HepG2 (cell line): ENCODE results near the gene HDLBP. TPM values are rescaled to one million over a fixed set of nuclear protein-coding genes. Genes with fewer than 3 reads are reported as not detected.

ENCODE experiments used
- ATAD3A ChIP-seq: sonication (generic); formaldehyde crosslinking; IDR thresholded peaks from 2 replicates; pipeline ENCODE4 v1.4.0; 2020; ENCODE audit warnings: missing genetic modification reagents
- ELF4 ChIP-seq: sonication (generic); formaldehyde crosslinking; IDR thresholded peaks from 2 replicates; pipeline ENCODE4 v1.5.0; 2020; ENCODE audit warnings: missing genetic modification reagents, mild to moderate bottlenecking, moderate library complexity, borderline replicate concordance
- GABPA ChIP-seq, 2 experiments: IDR thresholded peaks; 2 replicates each; pipeline ENCODE4 v1.6.1; 2011 to 2016; ENCODE audit warnings: low read depth in 2 of 2, low read length in 1 of 2, missing biosample characterization in 1 of 2, missing genetic modification characterization in 1 of 2
- GLI4 ChIP-seq: sonication (generic); formaldehyde crosslinking; IDR thresholded peaks from 2 replicates; pipeline ENCODE4 v1.5.1; 2020; ENCODE audit warnings: missing genetic modification reagents, mild to moderate bottlenecking, moderate library complexity, borderline replicate concordance
- HNRNPH1 ChIP-seq: fragments of 200-400 bp; formaldehyde crosslinking; optimal IDR thresholded peaks from 2 replicates; pipeline ENCODE3; 2017; ENCODE audit warnings: mild to moderate bottlenecking, low read depth, low read length
- KDM5A ChIP-seq: fragments of 200-600 bp; sonication (generic); IDR thresholded peaks from 2 replicates; pipeline ENCODE4 v1.7.0; 2018; ENCODE audit warnings: antibody characterized with exemption, mild to moderate bottlenecking, low read length, borderline replicate concordance
- MAF1 ChIP-seq: sonication (generic); formaldehyde crosslinking; IDR thresholded peaks from 2 replicates; pipeline ENCODE4 v1.5.0; 2020; ENCODE audit warnings: missing genetic modification reagents, borderline replicate concordance
- ZKSCAN1 ChIP-seq: fragments of 150-350 bp; IDR thresholded peaks from 2 replicates; pipeline ENCODE4 v1.6.1; 2014; ENCODE audit warnings: low read length
- ZNF10 ChIP-seq: sonication (generic); formaldehyde crosslinking; IDR thresholded peaks from 2 replicates; pipeline ENCODE4 v1.4.0; 2020; ENCODE audit warnings: mild to moderate bottlenecking, low read depth, missing genetic modification reagents, borderline replicate concordance
- ZNF180 ChIP-seq: sonication (generic); formaldehyde crosslinking; IDR thresholded peaks from 2 replicates; pipeline ENCODE4 v1.4.0; 2020; ENCODE audit warnings: low read depth, missing genetic modification reagents, borderline replicate concordance
- ZNF30 ChIP-seq: sonication (generic); formaldehyde crosslinking; IDR thresholded peaks from 2 replicates; pipeline ENCODE4 v1.5.0; 2020; ENCODE audit warnings: mild to moderate bottlenecking, missing genetic modification reagents
- ZNF451 ChIP-seq: sonication (generic); formaldehyde crosslinking; IDR thresholded peaks from 2 replicates; pipeline ENCODE4 v1.5.0; 2020; ENCODE audit warnings: mild to moderate bottlenecking, missing genetic modification reagents
- ZNF468 ChIP-seq: sonication (generic); formaldehyde crosslinking; IDR thresholded peaks from 2 replicates; pipeline ENCODE4 v1.8.0; 2022; ENCODE audit warnings: mild to moderate bottlenecking, moderate library complexity, missing genetic modification reagents
- ZNF749 ChIP-seq: sonication (generic); formaldehyde crosslinking; IDR thresholded peaks from 2 replicates; pipeline ENCODE4 v1.8.0; 2022; ENCODE audit warnings: mild to moderate bottlenecking, missing genetic modification reagents, moderate library complexity, borderline replicate concordance
- polyA plus RNA-seq, 8 experiments: library from polyadenylated mRNA; depleted of rRNA in 3 of 8; stranded (reverse) in 7 of 8; unstranded in 1 of 8; fragments of >200 nt; fragmentation: Illumina TruSeq in 4 of 8; extraction: Trizol in 4 of 8; gene quantifications; 2 replicates each; pipeline versions ENCODE4 v1.2.1 to v1.2.3, GENCODE V29; 2011 to 2016; ENCODE audit warnings: low read depth in 4 of 8, missing spikeins in 1 of 8, mixed read lengths in 1 of 8; ENCODE audit not compliant: insufficient read depth in 1 of 8
- total RNA-seq, 5 experiments: library from RNA; depleted of rRNA; stranded (reverse); fragments of >200 nt; fragmentation: Illumina TruSeq; extraction: Trizol; gene quantifications; 2 replicates each; pipeline ENCODE4 v1.2.3, GENCODE V29; 2016; ENCODE audit warnings: low read depth in 1 of 5
- TF ChIP-seq, protein P1 (sequence below): sonication (generic); formaldehyde crosslinking; IDR thresholded peaks from 2 replicates; pipeline ENCODE4 v1.4.0; 2020; ENCODE audit warnings: missing genetic modification reagents, mild to moderate bottlenecking, borderline replicate concordance
- TF ChIP-seq, protein P2 (sequence below): sonication (generic); formaldehyde crosslinking; IDR thresholded peaks from 2 replicates; pipeline ENCODE4 v1.8.1; 2022; ENCODE audit warnings: low read depth, mild to moderate bottlenecking, missing genetic modification reagents
- TF ChIP-seq, protein P3 (sequence below): sonication (generic); formaldehyde crosslinking; IDR thresholded peaks from 2 replicates; pipeline ENCODE4 v1.4.0; 2020; ENCODE audit warnings: missing genetic modification reagents, mild to moderate bottlenecking, borderline replicate concordance
- TF ChIP-seq, protein P4 (sequence below): sonication (generic); formaldehyde crosslinking; IDR thresholded peaks from 2 replicates; pipeline ENCODE4 v1.5.0; 2020; ENCODE audit warnings: missing genetic modification reagents, mild to moderate bottlenecking, borderline replicate concordance

HDLBP gene
- total and polyA plus RNA-seq, 2 of the 13 experiments (the other 11 are each of a cell fraction or from before 2014, with no cell fraction given), result 464 to 707 TPM

DNA sequence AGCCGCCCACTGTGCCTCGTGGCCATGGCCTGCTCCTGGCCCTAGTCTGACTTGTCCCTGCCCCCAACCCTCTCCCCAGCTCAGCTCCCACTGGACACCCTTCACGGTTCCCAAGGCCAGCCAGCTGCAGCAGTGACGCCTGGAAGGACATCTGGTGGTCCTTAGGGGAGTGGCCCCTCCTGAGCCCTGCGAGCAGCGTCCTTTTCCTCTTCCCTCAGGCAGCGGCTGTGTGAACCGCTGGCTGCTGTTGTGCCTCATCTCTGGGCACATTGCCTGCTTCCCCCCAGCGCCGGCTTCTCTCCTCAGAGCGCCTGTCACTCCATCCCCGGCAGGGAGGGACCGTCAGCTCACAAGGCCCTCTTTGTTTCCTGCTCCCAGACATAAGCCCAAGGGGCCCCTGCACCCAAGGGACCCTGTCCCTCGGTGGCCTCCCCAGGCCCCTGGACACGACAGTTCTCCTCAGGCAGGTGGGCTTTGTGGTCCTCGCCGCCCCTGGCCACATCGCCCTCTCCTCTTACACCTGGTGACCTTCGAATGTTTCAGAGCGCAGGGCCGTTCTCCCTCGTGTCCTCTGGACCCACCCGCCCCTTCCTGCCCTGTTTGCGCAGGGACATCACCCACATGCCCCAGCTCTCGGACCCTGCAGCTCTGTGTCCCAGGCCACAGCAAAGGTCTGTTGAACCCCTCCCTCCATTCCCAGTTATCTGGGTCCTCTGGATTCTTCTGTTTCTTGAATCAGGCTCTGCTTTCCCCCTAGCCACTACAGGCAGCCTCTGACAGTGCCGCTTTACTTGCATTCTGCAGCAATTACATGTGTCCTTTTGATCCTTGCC is 91.2 kb downstream of the HDLBP start (continued):
- TF ChIP-seq, protein P1, sequence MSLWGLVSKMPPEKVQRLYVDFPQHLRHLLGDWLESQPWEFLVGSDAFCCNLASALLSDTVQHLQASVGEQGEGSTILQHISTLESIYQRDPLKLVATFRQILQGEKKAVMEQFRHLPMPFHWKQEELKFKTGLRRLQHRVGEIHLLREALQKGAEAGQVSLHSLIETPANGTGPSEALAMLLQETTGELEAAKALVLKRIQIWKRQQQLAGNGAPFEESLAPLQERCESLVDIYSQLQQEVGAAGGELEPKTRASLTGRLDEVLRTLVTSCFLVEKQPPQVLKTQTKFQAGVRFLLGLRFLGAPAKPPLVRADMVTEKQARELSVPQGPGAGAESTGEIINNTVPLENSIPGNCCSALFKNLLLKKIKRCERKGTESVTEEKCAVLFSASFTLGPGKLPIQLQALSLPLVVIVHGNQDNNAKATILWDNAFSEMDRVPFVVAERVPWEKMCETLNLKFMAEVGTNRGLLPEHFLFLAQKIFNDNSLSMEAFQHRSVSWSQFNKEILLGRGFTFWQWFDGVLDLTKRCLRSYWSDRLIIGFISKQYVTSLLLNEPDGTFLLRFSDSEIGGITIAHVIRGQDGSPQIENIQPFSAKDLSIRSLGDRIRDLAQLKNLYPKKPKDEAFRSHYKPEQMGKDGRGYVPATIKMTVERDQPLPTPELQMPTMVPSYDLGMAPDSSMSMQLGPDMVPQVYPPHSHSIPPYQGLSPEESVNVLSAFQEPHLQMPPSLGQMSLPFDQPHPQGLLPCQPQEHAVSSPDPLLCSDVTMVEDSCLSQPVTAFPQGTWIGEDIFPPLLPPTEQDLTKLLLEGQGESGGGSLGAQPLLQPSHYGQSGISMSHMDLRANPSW (CRISPR knock-in tag), result no peak; the same call in 1 of the 2 replicates
- TF ChIP-seq ELF4 (CRISPR knock-in tag) (no peak), HNRNPH1 (no peak), ZNF10 (CRISPR knock-in tag) (no peak), GLI4 (CRISPR knock-in tag) (peak; percentile 43; the same call in 1 of the 2 replicates), ZNF749 (CRISPR knock-in tag) (no peak), ZKSCAN1 (no peak), MAF1 (CRISPR knock-in tag) (peak; percentile 67; the same call in 1 of the 2 replicates), ATAD3A (CRISPR knock-in tag) (no peak), GABPA (IDR thresholded peaks at IDR 0.05; ENCODE audit: low read depth, low read length) (no peak), GABPA (CRISPR knock-in tag; IDR thresholded peaks at IDR 0.05; ENCODE audit: low read depth) (peak; percentile 34; the same call in 1 of the 2 replicates), ZNF180 (CRISPR knock-in tag) (no peak), KDM5A (no peak; the same call in 1 of the 2 replicates), ZNF468 (no peak), ZNF451 (0 out of 2 replicates have a peak, but pooled peaks have one; percentile 7), ZNF30 (CRISPR knock-in tag) (no peak; the same call in 1 of the 2 replicates)
- TF ChIP-seq, protein P2, sequence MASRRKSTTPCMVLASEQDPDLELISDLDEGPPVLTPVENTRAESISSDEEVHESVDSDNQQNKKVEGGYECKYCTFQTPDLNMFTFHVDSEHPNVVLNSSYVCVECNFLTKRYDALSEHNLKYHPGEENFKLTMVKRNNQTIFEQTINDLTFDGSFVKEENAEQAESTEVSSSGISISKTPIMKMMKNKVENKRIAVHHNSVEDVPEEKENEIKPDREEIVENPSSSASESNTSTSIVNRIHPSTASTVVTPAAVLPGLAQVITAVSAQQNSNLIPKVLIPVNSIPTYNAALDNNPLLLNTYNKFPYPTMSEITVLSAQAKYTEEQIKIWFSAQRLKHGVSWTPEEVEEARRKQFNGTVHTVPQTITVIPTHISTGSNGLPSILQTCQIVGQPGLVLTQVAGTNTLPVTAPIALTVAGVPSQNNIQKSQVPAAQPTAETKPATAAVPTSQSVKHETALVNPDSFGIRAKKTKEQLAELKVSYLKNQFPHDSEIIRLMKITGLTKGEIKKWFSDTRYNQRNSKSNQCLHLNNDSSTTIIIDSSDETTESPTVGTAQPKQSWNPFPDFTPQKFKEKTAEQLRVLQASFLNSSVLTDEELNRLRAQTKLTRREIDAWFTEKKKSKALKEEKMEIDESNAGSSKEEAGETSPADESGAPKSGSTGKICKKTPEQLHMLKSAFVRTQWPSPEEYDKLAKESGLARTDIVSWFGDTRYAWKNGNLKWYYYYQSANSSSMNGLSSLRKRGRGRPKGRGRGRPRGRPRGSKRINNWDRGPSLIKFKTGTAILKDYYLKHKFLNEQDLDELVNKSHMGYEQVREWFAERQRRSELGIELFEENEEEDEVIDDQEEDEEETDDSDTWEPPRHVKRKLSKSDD, result no peak
- TF ChIP-seq, protein P3, sequence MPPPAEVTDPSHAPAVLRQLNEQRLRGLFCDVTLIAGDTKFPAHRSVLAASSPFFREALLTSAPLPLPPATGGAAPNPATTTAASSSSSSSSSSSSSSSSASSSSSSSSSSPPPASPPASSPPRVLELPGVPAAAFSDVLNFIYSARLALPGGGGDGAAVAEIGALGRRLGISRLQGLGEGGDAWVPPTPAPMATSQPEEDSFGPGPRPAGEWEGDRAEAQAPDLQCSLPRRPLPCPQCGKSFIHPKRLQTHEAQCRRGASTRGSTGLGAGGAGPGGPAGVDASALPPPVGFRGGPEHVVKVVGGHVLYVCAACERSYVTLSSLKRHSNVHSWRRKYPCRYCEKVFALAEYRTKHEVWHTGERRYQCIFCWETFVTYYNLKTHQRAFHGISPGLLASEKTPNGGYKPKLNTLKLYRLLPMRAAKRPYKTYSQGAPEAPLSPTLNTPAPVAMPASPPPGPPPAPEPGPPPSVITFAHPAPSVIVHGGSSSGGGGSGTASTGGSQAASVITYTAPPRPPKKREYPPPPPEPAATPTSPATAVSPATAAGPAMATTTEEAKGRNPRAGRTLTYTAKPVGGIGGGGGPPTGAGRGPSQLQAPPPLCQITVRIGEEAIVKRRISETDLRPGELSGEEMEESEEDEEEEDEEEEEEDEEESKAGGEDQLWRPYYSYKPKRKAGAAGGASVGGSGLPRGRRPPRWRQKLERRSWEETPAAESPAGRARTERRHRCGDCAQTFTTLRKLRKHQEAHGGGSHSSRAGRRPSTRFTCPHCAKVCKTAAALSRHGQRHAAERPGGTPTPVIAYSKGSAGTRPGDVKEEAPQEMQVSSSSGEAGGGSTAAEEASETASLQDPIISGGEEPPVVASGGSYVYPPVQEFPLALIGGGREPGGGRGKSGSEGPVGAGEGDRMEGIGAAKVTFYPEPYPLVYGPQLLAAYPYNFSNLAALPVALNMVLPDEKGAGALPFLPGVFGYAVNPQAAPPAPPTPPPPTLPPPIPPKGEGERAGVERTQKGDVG (CRISPR knock-in tag), result peak; percentile 83; the same call in 1 of the 2 replicates
- TF ChIP-seq, protein P4, sequence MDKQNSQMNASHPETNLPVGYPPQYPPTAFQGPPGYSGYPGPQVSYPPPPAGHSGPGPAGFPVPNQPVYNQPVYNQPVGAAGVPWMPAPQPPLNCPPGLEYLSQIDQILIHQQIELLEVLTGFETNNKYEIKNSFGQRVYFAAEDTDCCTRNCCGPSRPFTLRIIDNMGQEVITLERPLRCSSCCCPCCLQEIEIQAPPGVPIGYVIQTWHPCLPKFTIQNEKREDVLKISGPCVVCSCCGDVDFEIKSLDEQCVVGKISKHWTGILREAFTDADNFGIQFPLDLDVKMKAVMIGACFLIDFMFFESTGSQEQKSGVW, result no peak
